Measurements from ENCODE around the gene KLHL20.
"Not testable (repeated sequence)": the region's sequence is repeated elsewhere in the genome, so short reads cannot be mapped to it uniquely, and the experiment has no call there.

Gene KLHL20

GRCh38 chr1:173717238-173717637 lies 2.5 kb downstream of the KLHL20 start:
- no peak for DNase-seq
- TF ChIP-seq GATA1 (IDR thresholded peaks at IDR 0.05; ENCODE audit: low read depth, low read length) (no peak), POLR2A (IDR thresholded peaks at IDR 0.05; ENCODE audit: low read length) (no peak)

GRCh38 chr1:173731331-173731730 lies 16.6 kb downstream of the KLHL20 start:
- not testable (repeated sequence) for DNase-seq

- no peak for DNase-seq
- TF ChIP-seq POLR2A (IDR thresholded peaks at IDR 0.05; ENCODE audit: low read length) (no peak), GATA1 (IDR thresholded peaks at IDR 0.05; ENCODE audit: low read depth, low read length) (no peak)
These were observed 19.1 kb downstream of the KLHL20 start for GRCh38 chr1:173733912-173734311.

GRCh38 chr1:173736104-173736503 lies 21.3 kb downstream of the KLHL20 start:
- not testable (repeated sequence) for DNase-seq

GRCh38 chr1:173742203-173742886 lies 27.6 kb downstream of the KLHL20 start:
- DNase-seq: no peak
- TF ChIP-seq POLR2A (IDR thresholded peaks at IDR 0.05; ENCODE audit: low read length): no peak
- TF ChIP-seq GATA1 (IDR thresholded peaks at IDR 0.05; ENCODE audit: low read depth, low read length): no peak

- TF ChIP-seq POLR2A (IDR thresholded peaks at IDR 0.05; ENCODE audit: low read length): no peak
- no peak for TF ChIP-seq GATA1 (IDR thresholded peaks at IDR 0.05; ENCODE audit: low read depth, low read length)
- no peak for DNase-seq
These were observed 29.9 kb downstream of the KLHL20 start for GRCh38 chr1:173744651-173745050.

- DNase-seq: no peak
- TF ChIP-seq GATA1 (IDR thresholded peaks at IDR 0.05; ENCODE audit: low read depth, low read length) (no peak), POLR2A (IDR thresholded peaks at IDR 0.05; ENCODE audit: low read length) (no peak)
These were observed 34.4 kb downstream of the KLHL20 start for GRCh38 chr1:173749137-173749536.

- no peak for DNase-seq
- TF ChIP-seq POLR2A (IDR thresholded peaks at IDR 0.05; ENCODE audit: low read length) (no peak), GATA1 (IDR thresholded peaks at IDR 0.05; ENCODE audit: low read depth, low read length) (no peak)
These were observed 39.0 kb downstream of the KLHL20 start for GRCh38 chr1:173753830-173754229.

- no peak for TF ChIP-seq POLR2A (IDR thresholded peaks at IDR 0.05; ENCODE audit: low read length)
- TF ChIP-seq GATA1 (IDR thresholded peaks at IDR 0.05; ENCODE audit: low read depth, low read length): no peak
- DNase-seq: no peak
These were observed 42.9 kb downstream of the KLHL20 start for GRCh38 chr1:173757666-173758065.

GRCh38 chr1:173758110-173758509 lies 43.3 kb downstream of the KLHL20 start:
- DNase-seq: no peak
- TF ChIP-seq POLR2A (IDR thresholded peaks at IDR 0.05; ENCODE audit: low read length) (no peak), GATA1 (IDR thresholded peaks at IDR 0.05; ENCODE audit: low read depth, low read length) (no peak)

GRCh38 chr1:173758980-173759379 lies 44.2 kb downstream of the KLHL20 start:
- TF ChIP-seq GATA1 (IDR thresholded peaks at IDR 0.05; ENCODE audit: low read depth, low read length): no peak
- TF ChIP-seq POLR2A (IDR thresholded peaks at IDR 0.05; ENCODE audit: low read length): no peak
- DNase-seq: no peak

GRCh38 chr1:173764331-173764730 lies 49.5 kb downstream of the KLHL20 start:
- not testable (repeated sequence) for DNase-seq

GRCh38 chr1:173768206-173768605 lies 53.4 kb downstream of the KLHL20 start:
- TF ChIP-seq GATA1 (IDR thresholded peaks at IDR 0.05; ENCODE audit: low read depth, low read length) (no peak), POLR2A (IDR thresholded peaks at IDR 0.05; ENCODE audit: low read length) (no peak)
- no peak for DNase-seq

- DNase-seq: no peak
- TF ChIP-seq POLR2A (IDR thresholded peaks at IDR 0.05; ENCODE audit: low read length) (no peak), GATA1 (IDR thresholded peaks at IDR 0.05; ENCODE audit: low read depth, low read length) (no peak)
These were observed 54.0 kb downstream of the KLHL20 start for GRCh38 chr1:173768827-173769226.

- not testable (repeated sequence) for DNase-seq
These were observed 55.5 kb downstream of the KLHL20 start for GRCh38 chr1:173770330-173770729.

GRCh38 chr1:173771560-173771959 lies 56.8 kb downstream of the KLHL20 start:
- no peak for DNase-seq
- TF ChIP-seq GATA1 (IDR thresholded peaks at IDR 0.05; ENCODE audit: low read depth, low read length) (no peak), POLR2A (IDR thresholded peaks at IDR 0.05; ENCODE audit: low read length) (no peak)
